Panc1 (cell line): ENCODE data around the gene SLC9A7. TPM values are rescaled to one million over a fixed set of nuclear protein-coding genes. Genes with fewer than 3 reads are reported as not detected.

ENCODE experiments used
- ATAC-seq: fragments of 200-7000 bp; cut with Tn5 transposase; 2 replicates; pipeline ENCODE4 v1.9.1; 2020; ENCODE audit warnings: mild to moderate bottlenecking, moderate library complexity
- BruUV-seq: library from RNA; stranded (reverse); fragments of 400-500 nt; replicated peaks from 2 replicates; lab custom pipeline; 2021; lab: Mats Ljungman, UMichigan
- CTCF ChIA-PET: fragments of 300-600 bp; sonication (Branson Sonifier 250); formaldehyde crosslinking; loops from one replicate; lab custom pipeline; 2022; ENCODE audit warnings: antibody characterized with exemption; lab: Charles Lee
- POLR2A ChIA-PET: fragments of 300-600 bp; sonication (Branson Sonifier 250); formaldehyde crosslinking; loops from one replicate; lab custom pipeline; 2022; ENCODE audit warnings: antibody characterized with exemption; lab: Charles Lee
- DNase-seq: peaks from one replicate; pipeline ENCODE4 v3.0.0-alpha.2; 2010; ENCODE audit warnings: low read depth, low spot score
- H3K27ac ChIP-seq: 2 replicates; pipeline ENCODE4 v1.5.1; 2011; ENCODE audit warnings: mild to moderate bottlenecking, low read length, inconsistent platforms
- H3K27me3 ChIP-seq: fragments of 200-500 bp; sonication (Bioruptor generic); 2 replicates; pipeline ENCODE4 v1.6.0; 2014; ENCODE audit warnings: low read length, inconsistent platforms; ENCODE audit not compliant: control insufficient read depth, insufficient read depth
- H3K36me3 ChIP-seq: fragments of 200-500 bp; sonication (Bioruptor generic); 2 replicates; pipeline ENCODE4 v1.5.1; 2014; ENCODE audit warnings: inconsistent platforms, mild to moderate bottlenecking, low read length, moderate library complexity; ENCODE audit not compliant: control insufficient read depth, insufficient read depth
- H3K4me1 ChIP-seq: 2 replicates; pipeline ENCODE4 v1.5.1; 2011; ENCODE audit warnings: inconsistent platforms, mild to moderate bottlenecking, low read length, moderate library complexity; ENCODE audit not compliant: control insufficient read depth, insufficient read depth
- H3K4me3 ChIP-seq, 2 experiments: 2 replicates each; pipeline ENCODE4 v1.5.1; 2011 to 2012; ENCODE audit warnings: low read depth in 2 of 2, low read length in 2 of 2, mild to moderate bottlenecking in 2 of 2, inconsistent platforms in 1 of 2, moderate library complexity in 1 of 2
- H3K9me3 ChIP-seq: fragments of 200-500 bp; sonication (Bioruptor generic); 2 replicates; pipeline ENCODE4 v1.5.1; 2014; ENCODE audit warnings: low read depth, mild to moderate bottlenecking, inconsistent platforms, low read length, moderate library complexity; ENCODE audit not compliant: control insufficient read depth, insufficient read depth
- CTCF ChIP-seq: fragments of 450-650 bp; IDR thresholded peaks from 2 replicates; pipeline ENCODE4 v1.5.1; 2017; ENCODE audit warnings: mild to moderate bottlenecking
- POLR2AphosphoS5 ChIP-seq: IDR thresholded peaks from 2 replicates; pipeline ENCODE4 v1.6.1; 2012; ENCODE audit warnings: mild to moderate bottlenecking, low read depth, low read length, moderate library complexity
- REST ChIP-seq, 2 experiments: IDR thresholded peaks; 2 replicates each; pipeline ENCODE4 v1.6.1; 2011 to 2012; ENCODE audit warnings: low read depth in 2 of 2, control low read depth in 1 of 2, low read length in 1 of 2, mild to moderate bottlenecking in 1 of 2, moderate library complexity in 1 of 2; ENCODE audit not compliant: insufficient read depth in 1 of 2
- SIN3A ChIP-seq: IDR thresholded peaks from 2 replicates; pipeline ENCODE4 v1.6.1; 2012; ENCODE audit warnings: low read depth, mild to moderate bottlenecking, low read length, moderate library complexity, borderline replicate concordance; ENCODE audit not compliant: insufficient read depth
- TCF7L2 ChIP-seq: IDR thresholded peaks from 2 replicates; pipeline ENCODE4 v1.6.1; 2011; ENCODE audit warnings: mild to moderate bottlenecking, low read depth, low read length, inconsistent platforms
- in situ Hi-C: cut with HindIII; loops from 2 replicates; pipeline ENCODE4 v1.10.0; 2016; ENCODE audit warnings: low sequenced_read_pairs, low pct_unique_long_range_greater_than_20kb
- intact Hi-C: fragments of 100-400 bp; cut with micrococcal nuclease; formaldehyde crosslinking; loops from one replicate; pipeline ENCODE4 v1.10.0; 2022; ENCODE audit not compliant: unreplicated experiment
- total RNA-seq: library from RNA; stranded (reverse); gene quantifications from one replicate; pipeline ENCODE4 v1.2.1, GENCODE V29; 2021; ENCODE audit not compliant: unreplicated experiment

Gene SLC9A7
- total RNA-seq, 1 experiment from 2014 or later, result 80.4 TPM

GRCh38 chrX:46569621-46570020 lies 189.3 kb downstream of the SLC9A7 start:
- Histone ChIP-seq H3K27me3 (no peaks in the 10 kb centered on the region), H3K4me1 (no peaks in the 10 kb centered on the region; the same call in 1 of the 2 replicates), H3K4me3 (no peak overlapping the region), H3K27ac (no peak overlapping the region), H3K36me3 (no peaks in the 10 kb centered on the region), H3K9me3 (no peaks in the 10 kb centered on the region)
- ChIA-PET CTCF (no interaction called here), POLR2A (no interaction called here)
- no TSS peak for BruUV-seq
- ATAC-seq (no peak), DNase-seq (no peak)
- in situ Hi-C loops, result no loop called here
- intact Hi-C loops, result no loop called here
- TF ChIP-seq CTCF, result no peak
- TF ChIP-seq TCF7L2, result no peak
- no peak for TF ChIP-seq POLR2AphosphoS5
- TF ChIP-seq SIN3A, result no peak
- TF ChIP-seq REST (IDR thresholded peaks at IDR 0.05; ENCODE audit: insufficient read depth in 1 of 2, low read depth in 2 of 2, low read length in 1 of 2), result no peak

GRCh38 chrX:46567388-46567787 lies 191.5 kb downstream of the SLC9A7 start:
- ChIA-PET POLR2A (no interaction called here), CTCF (no interaction called here)
- in situ Hi-C loops, result no loop called here
- no peak overlapping the region for H3K27ac ChIP-seq
- BruUV-seq, result no TSS peak
- no peaks in the 10 kb centered on the region for H3K9me3 ChIP-seq
- intact Hi-C loops, result no loop called here
- no peak for ATAC-seq
- no peaks in the 10 kb centered on the region for H3K36me3 ChIP-seq
- no peak overlapping the region for H3K4me3 ChIP-seq
- no peaks in the 10 kb centered on the region for H3K4me1 ChIP-seq
- no peaks in the 10 kb centered on the region for H3K27me3 ChIP-seq
- no peak for DNase-seq
- TF ChIP-seq REST (IDR thresholded peaks at IDR 0.05; ENCODE audit: insufficient read depth in 1 of 2, low read depth in 2 of 2, low read length in 1 of 2) (no peak), SIN3A (no peak), POLR2AphosphoS5 (no peak), TCF7L2 (no peak), CTCF (no peak)
